ENCODE measurements around the gene PASK.
"Not testable (repeated sequence)": the region's sequence is repeated elsewhere in the genome, so short reads cannot be mapped to it uniquely, and the experiment has no call there.

The PASK gene

GRCh38 chr2:241103176-241103595, 46.1 kb downstream of the PASK start:
- no peak for DNase-seq (ENCODE audit: low read depth)

DNA sequence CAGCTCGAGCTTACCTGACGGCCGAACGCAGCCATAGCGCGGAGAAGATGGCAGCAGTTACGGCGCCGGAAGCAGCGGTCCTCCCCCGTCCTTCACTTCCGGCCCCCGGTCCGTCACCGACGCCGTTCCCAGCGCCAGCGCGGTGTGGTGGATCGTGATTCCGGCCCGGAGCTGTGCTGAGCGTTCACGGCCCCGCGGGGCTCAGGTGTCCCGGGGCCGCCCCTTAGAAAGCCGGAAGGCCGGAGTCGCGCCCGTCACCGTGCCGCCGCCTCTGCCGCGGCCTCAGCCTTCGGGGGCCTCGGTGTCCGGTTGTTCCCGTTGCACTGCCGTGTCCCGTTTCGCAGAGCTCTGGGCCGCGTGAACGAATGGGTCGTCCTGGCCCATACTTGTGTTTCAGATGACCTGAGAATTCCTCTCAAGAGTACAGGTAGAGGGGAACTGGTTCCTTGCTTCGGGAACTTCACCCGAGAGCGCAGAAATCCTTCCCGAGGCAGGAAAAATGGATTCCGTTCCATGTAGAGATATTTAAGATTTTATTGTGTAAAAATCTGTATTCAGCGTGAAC, 47.0 kb downstream of the PASK start, which contains the start of gene MTERF4:
MTERF4 (minus strand) TSS at position 49 of the 565 bp plus-strand sequence; CDS start at position 35, 14 bp downstream.
- peak; percentile 81 for DNase-seq (ENCODE audit: low read depth)

DNA sequence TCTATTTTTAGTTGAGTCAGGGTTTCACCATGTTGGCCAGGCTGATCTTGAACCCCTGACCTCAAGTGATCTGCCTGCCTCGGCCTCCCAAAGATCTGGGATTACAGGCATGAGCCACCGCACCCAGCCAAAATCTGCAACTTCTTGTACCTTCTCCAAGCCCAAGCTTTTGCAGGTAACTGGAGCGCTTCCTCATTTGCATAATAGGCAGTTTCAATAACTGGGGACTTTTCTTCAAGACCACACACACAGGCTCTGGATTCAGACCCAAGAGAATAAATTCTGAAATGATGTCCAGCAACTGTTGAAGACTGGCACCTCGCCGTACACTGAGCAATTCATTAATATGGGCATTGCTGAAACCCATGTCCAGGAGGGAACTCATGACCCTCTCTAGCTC, 50.0 kb downstream of the PASK start:
- DNase-seq (ENCODE audit: low read depth) = no peak

- DNase-seq (ENCODE audit: low read depth) = no peak
Measured at GRCh38 chr2:241096979-241097378, 52.3 kb downstream of the PASK start.

- no peak for DNase-seq (ENCODE audit: low read depth)
Measured at GRCh38 chr2:241095594-241096290, 53.5 kb downstream of the PASK start.

DNA sequence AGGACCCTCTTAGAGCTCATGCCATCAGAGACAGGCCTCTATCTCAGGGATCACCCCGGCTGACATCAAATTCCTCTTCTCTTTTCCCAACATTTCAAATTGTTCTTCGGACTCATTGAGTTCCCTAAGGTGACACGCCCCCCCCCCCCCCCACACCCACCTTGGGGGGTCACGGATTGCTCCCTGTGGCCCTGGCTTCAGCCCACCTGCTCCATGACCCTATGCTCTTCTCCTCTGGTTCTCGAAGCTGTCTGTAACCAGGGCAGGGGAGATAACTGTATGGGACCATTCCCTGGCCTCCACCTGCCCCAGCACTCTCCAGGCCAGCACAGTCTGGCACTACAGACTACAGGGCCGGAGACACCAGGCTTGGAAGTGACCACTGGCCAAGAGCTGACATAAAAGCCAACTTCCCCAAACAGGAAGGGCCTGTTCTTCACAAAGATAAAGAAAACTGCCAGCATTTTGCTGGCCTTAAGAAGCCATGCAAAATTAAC, 54.3 kb downstream of the PASK start:
- DNase-seq (ENCODE audit: low read depth) = no peak

DNA sequence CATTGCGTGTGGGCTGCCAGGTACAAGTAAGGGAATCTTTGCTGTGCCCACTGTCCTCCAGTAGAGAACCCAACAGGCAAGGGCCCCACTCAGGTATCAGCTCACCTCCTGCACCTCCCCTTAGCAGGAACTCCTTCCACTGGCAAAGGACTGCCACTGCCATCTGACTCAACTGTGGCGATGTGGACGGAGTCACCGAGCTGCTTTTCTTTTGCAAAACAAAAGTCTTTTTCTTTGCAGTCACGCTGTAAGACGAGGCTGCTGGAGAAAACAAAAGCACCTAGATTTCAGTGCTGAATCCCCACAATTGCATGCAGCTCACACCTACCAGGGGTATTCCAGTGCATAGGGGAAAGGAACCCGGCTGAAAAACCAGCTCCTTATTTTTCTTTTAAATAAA, 55.1 kb downstream of the PASK start:
- no peak for DNase-seq (ENCODE audit: low read depth)

- not testable (repeated sequence) for DNase-seq (ENCODE audit: low read depth)
Measured at GRCh38 chr2:241093133-241093781, 56.0 kb downstream of the PASK start.

DNA sequence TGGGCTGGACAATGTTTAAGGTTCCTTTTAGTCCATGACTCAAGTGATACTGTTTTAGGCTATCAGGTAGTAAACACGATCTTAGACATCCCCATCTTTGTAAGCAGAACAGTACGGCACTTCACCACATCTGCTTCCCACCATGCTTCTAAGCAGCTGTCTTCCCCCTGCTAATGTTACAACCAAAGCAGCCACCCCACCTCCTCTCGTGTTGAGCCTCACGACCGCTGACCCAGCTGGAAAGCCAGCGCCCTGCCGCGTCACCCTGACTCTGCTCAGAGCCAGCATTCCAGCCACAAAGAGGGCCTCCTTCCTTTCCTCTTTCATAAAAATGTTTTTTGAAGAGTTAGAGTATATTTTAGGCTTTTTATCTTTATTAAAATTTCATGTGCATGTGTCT, 56.6 kb downstream of the PASK start:
- no peak for DNase-seq (ENCODE audit: low read depth)

- no peak for DNase-seq (ENCODE audit: low read depth)
Measured at GRCh38 chr2:241091734-241092445, 57.4 kb downstream of the PASK start.

GRCh38 chr2:241091201-241091600, 58.1 kb downstream of the PASK start:
- DNase-seq (ENCODE audit: low read depth) = no peak

DNA sequence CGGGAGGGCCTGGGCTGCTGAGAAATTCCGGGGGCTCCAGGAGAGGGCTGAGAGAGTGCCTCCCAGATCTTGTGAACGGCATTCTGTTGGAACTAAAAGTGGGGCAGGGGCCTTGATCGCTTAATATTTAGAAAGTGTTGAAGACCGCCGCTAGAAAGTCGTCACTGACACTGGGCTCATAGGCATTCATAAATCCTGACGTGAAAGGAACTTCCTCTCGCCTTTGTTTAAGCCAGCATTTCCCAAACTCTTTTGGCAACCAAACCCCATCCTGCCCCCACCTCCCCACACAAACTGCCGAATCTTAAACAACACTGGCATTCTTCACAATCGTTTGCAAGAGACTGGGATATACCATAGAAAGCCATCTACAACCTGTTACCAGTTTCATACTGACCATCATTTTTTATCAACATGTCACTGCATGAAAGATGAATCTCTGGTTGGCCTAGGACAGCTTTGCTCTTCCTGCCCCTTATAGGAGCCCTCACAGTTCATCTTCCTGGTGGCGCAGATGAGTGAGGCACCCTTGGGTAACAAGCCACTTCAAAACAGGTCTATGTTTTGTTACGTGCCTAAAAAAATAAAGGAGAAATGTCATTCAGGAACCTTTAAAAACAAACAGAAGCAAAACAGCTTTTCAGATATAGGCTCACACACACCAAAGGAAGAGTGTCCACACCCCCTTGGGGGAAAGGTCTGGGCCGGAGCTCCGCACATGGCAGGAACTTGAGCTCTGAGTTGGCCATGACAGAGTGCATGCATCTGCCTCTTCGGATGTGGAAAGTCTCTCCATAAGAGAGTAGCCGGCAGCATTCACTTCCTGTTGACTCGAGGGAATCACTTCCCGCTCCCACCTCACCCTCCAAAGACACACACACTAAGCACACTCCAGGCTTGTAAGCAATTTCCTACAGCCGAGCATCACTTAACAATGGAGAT, 60.2 kb downstream of the PASK start:
- no peak for DNase-seq (ENCODE audit: low read depth)

- DNase-seq (ENCODE audit: low read depth) = no peak
Measured at GRCh38 chr2:241088376-241088775, 60.9 kb downstream of the PASK start.

DNA sequence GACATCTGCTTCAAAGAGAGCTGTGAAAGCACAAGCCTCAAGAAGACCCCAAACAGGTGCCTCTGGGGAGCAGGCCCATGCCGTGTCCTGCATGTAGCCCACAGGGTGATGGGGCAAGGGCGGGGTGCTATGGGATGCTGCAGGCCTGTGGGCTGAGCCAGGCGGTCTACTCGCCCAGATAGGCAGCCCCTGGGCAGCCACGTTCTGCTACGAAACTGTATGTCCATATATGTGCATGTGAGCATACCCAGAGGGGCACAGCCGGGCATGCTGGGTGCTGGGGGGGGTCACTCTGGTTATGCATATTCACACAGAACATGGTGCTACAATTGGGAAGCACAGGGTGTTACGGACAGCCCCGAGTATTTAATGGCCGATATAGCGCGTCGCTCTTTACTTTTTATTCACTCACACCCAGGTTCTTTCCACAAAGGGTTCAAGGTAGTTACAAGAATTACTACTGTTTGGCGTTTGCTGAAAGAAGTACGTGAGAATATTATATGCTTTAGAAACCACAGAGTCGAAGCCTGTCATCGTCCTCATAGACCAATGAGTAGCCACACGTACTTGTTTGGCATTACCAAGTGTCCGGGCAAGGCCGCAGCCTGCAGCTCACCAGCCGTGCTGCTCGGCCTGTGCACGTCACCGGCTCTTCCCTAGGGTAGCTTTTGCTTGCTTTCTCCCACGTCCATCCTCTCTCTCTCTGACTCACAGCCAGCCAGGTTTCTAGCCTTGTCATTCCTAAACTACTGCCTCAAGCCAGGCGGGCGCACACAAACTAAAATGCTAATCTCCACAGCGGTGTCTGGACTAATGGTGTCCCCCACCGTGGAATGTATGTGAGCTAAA, 61.6 kb downstream of the PASK start:
- DNase-seq (ENCODE audit: low read depth) = no peak

DNA sequence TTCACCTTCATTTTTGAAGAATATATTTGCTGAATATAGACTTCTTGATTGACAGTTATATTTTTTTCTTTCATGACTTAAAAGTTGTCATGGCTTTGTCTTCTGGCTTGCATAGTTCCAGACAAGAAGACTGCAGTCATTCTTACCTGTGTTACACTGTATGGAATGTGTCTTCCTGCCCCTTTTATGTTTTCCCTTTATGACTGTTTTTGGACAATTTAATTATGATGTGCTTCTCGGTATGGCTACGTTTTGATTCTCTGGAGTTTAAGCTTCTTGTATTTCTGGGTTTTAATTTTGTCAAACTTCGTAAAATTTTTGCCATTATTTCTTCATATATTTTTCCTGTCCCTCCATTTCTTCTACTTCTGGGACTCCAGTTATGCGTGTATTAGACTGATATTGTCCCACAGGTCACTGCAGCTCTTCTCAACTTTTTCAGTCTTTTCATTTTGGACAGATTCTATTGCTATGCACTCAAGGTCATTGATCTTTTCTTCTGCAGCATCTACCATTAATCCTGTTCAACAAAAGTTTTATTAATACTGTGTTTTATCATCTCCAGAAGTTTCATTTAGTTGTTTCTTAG, 64.3 kb downstream of the PASK start:
- DNase-seq (ENCODE audit: low read depth) = no peak

DNA sequence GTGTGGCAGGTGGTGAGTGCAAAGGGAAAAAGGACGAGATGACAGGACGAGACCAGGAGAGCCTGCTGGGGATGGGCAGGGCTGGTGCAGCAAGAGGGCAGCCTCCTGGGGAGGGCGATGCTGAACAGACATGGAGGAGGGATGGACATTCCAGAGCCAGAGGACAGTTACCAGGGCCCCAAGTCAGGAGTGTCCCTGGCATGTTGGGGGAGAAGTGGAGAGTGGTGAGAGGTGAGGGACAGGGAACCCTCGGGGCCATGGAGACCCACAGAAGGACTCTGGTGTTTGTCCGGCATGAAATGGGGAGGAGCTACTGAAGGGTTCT, 66.2 kb downstream of the PASK start:
- no peak for DNase-seq (ENCODE audit: low read depth)

DNA sequence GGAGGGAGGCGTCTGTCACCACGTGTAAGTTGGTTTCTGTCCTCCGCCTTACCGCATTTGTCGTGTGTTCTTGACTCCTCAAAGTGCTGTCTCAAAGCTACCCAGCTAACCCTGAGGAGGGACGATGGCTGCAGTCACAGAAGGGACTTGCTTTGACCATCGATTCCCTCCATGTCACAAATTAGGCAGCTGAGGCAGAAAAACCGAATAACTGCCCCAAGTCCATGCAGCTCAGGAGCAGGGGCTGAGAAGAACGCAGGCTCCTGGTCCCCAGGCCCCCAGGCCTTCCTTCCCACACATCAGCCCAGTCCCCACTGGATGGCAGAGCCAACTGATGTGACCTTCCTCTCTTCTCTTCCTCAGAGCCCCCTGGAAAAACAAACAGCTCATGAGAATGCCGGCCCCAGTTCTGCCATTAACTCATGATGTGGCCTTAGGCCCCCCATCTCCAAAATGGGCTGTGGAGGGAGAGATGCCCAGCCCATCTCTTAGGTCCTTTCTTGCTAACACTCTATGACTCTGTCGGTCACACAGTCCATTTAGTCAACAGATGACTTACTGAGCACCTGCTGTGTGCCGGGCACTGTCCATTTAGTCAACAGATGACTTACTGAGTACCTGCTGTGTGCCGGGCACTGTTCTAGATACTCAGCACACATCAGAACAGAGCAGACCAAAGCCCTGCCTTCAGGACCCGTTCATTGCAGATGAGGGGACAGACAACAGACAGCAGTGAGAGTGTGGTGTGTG, 66.8 kb downstream of the PASK start:
- no peak for DNase-seq (ENCODE audit: low read depth)

DNA sequence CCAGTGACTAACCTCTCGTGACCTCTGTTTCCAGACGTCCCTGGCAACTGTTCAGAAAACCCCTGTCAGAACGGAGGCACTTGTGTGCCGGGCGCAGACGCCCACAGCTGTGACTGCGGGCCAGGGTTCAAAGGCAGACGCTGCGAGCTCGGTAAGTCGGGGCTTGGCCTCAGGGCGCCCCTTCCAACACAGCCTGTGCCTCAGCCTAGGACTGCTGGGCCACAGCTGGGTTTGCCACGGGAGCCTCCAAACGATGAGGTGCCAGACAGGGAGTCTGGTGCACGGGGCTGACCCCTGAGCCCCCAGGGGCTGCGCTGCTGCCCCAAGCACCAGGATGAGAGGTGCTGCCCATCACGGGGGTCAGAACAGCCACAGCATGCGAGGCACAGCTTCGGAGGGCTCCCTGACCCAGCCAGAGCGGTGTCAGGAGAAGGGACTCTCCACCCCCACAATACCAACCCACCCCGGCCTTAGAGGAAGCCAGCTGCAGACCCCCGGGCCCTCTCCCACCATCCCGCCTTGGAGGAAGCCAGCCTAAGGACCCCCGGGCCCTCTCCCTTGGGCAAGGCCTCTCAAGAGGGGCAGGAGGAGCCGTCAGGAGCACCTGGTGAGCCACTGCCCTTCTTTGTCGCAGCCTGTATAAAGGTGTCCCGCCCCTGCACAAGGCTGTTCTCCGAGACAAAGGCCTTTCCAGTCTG, 67.5 kb downstream of the PASK start:
- no peak for DNase-seq (ENCODE audit: low read depth)

DNA sequence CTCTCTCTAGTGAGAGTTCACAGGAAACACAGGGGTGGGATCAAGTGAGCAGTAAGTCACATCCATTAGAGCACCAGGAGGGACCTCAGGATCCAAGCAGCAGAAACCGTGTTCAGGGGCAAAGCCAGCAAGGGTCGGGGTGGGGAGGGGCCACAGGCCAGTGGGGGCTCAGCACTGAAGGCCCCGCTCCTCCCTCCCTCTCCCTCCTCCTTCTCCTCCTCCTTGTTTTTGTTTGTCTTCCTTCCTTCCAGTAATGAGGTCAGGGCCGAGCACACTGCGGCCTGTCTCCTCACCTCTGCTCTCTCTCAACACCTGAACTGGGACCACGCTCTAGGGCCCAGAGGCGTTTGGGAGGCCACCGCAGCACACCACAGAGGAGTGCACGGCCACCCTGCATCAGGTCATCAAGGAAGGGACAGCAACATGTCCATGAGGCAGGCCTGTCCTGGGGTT, 68.1 kb downstream of the PASK start:
- DNase-seq (ENCODE audit: low read depth) = no peak

Data from activated T-cell treated with anti-CD3 and anti-CD28 coated beads for 1 hour (primary cell).